NCI-H82 (cell line): ENCODE data around the gene RNF227.
"Not testable (repeated sequence)": the region's sequence is repeated elsewhere in the genome, so short reads cannot be mapped to it uniquely, and the experiment has no call there.

ENCODE experiments used
- DNase-seq: peaks from one replicate; lab custom pipeline; 2025; lab: John Stamatoyannopoulos, UW

RNF227 gene

GRCh38 chr17:7864384-7864783 is 51.7 kb downstream of the RNF227 start:
- DNase-seq: not testable (repeated sequence)
